Mesothelial cell of epicardium (in vitro differentiated cells): ENCODE data around the gene DNAJB1. TPM values are rescaled to one million over a fixed set of nuclear protein-coding genes. Genes with fewer than 3 reads are reported as not detected.
"Not testable (repeated sequence)": the region's sequence is repeated elsewhere in the genome, so short reads cannot be mapped to it uniquely, and the experiment has no call there.

Source experiments
- DNase-seq, 2 experiments: peaks; one replicate each; pipeline ENCODE4 v3.0.0; 2021; ENCODE audit warnings: low spot score in 2 of 2; ENCODE audit not compliant: unreplicated experiment in 2 of 2
- H3K27ac Mint-ChIP-seq: 2 replicates; pipeline ENCODE4 v1.8.0; 2021; ENCODE audit warnings: mixed read lengths
- H3K27me3 Mint-ChIP-seq: 2 replicates; pipeline ENCODE4 v1.8.0; 2021; ENCODE audit warnings: low read depth, mixed read lengths
- H3K36me3 Mint-ChIP-seq: 2 replicates; pipeline ENCODE4 v1.8.0; 2021; ENCODE audit warnings: mixed read lengths
- H3K4me1 Mint-ChIP-seq: 2 replicates; pipeline ENCODE4 v1.8.0; 2021; ENCODE audit warnings: mixed read lengths
- H3K4me3 Mint-ChIP-seq: 2 replicates; pipeline ENCODE4 v1.8.0; 2021; ENCODE audit warnings: mild to moderate bottlenecking, moderate library complexity, mixed read lengths
- H3K9me3 Mint-ChIP-seq: 2 replicates; pipeline ENCODE4 v1.8.0; 2021; ENCODE audit warnings: mixed read lengths
- total RNA-seq: library from RNA; stranded (reverse); gene quantifications from 3 replicates; pipeline ENCODE4 v1.2.1, GENCODE V29; 2021
- TF ChIP-seq, protein P1 (sequence below): fragments of 200-600 bp; sonication (generic); IDR thresholded peaks from one replicate; pipeline ENCODE4 v1.5.0; 2021; ENCODE audit warnings: antibody characterized with exemption; ENCODE audit not compliant: unreplicated experiment

The DNAJB1 gene
- total RNA-seq, 1 donor from 2014 or later: 106 TPM

DNA sequence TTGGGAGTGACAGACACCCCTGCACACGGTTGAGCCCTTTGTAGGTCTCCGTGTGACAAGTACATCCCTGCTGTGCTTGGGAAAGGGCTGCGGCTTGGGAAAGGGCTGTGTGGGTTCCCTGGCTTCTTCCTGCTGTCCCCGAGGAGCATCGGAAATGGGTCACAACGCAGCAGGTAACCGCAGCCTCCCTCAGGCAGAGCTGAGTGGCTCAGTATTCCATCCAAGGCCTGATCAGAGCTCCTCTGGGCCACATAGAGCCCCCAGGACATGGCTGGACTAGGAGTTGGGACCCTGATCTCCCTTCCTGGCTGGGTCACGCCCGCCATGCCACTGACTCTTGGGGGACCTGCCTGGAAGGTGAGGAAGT lies 27.5 kb upstream of the DNAJB1 start:
- Mint-ChIP-seq H3K4me1 (peaks cover 28% of the 10 kb centered on the region), H3K27me3 (no peaks in the 10 kb centered on the region), H3K4me3 (no peak overlapping the region), H3K9me3 (no peaks in the 10 kb centered on the region), H3K36me3 (peaks cover 6% of the 10 kb centered on the region), H3K27ac (no peak overlapping the region)
- TF ChIP-seq, protein P1, sequence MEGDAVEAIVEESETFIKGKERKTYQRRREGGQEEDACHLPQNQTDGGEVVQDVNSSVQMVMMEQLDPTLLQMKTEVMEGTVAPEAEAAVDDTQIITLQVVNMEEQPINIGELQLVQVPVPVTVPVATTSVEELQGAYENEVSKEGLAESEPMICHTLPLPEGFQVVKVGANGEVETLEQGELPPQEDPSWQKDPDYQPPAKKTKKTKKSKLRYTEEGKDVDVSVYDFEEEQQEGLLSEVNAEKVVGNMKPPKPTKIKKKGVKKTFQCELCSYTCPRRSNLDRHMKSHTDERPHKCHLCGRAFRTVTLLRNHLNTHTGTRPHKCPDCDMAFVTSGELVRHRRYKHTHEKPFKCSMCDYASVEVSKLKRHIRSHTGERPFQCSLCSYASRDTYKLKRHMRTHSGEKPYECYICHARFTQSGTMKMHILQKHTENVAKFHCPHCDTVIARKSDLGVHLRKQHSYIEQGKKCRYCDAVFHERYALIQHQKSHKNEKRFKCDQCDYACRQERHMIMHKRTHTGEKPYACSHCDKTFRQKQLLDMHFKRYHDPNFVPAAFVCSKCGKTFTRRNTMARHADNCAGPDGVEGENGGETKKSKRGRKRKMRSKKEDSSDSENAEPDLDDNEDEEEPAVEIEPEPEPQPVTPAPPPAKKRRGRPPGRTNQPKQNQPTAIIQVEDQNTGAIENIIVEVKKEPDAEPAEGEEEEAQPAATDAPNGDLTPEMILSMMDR: no peak
- no peak for DNase-seq

DNA sequence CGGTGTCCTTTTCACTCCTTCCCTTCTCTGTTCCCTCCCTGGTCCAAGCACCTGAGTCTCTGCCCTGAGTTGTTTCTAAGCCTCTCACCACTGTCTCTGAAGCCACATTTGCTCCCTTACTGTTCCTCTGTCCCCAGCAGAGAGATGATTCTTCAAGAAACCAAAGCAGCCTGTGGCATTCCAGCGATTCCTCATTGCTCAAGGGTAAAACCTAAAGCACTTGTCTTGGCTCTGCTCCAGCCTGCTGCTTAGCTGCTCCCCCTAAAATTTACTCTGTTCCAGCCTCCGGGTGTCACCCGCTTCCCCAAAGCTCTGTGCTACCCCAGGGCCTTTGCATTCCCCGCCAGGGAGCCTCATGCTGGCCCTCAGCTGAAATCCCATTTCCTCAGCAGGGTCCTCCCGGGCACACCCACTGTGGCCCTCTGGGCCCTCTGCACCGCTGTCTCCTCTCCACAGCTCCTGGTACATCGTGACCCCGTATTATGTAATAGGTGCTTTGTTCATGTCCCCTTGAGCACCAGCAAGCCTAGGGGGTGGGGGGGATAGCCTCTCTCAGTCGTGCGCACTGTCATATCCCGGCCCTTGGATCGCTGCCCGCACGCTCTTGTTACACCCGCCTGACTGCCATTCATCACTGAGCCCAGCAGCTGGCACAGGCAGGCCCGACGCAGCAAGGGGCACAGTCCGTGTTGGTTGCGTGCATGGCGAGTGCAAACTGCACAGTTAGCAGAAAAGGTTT lies 26.9 kb upstream of the DNAJB1 start:
- Mint-ChIP-seq H3K9me3 (no peaks in the 10 kb centered on the region), H3K36me3 (peaks cover 5% of the 10 kb centered on the region), H3K4me3 (no peak overlapping the region), H3K4me1 (peaks cover 22% of the 10 kb centered on the region), H3K27ac (peak overlapping the region; percentile 57), H3K27me3 (no peaks in the 10 kb centered on the region)
- no peak for DNase-seq
- TF ChIP-seq, protein P1: no peak

DNA sequence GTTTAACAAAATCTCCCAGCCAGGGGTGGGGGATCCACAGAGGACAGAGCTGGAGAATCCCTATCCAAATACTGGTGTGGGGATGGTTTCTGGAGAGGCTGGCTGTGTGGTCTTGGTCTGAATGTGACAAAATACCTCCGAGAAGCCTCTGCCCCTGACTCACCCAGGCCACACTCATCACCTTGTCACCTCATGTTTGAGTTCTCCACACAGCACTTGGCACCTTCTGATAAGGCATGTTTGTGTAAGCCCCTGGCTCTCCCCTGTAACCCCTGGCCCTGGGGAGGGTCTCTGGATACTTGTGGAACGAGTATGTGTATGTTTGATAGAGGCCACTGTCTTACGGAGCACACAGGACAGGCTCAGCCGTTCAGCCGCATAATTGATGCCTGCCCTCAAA lies 25.9 kb upstream of the DNAJB1 start:
- DNase-seq: no peak
- Mint-ChIP-seq H3K27ac (no peak overlapping the region), H3K27me3 (no peaks in the 10 kb centered on the region), H3K4me3 (no peak overlapping the region), H3K4me1 (peaks cover 19% of the 10 kb centered on the region), H3K9me3 (no peaks in the 10 kb centered on the region), H3K36me3 (peaks cover 2% of the 10 kb centered on the region)
- TF ChIP-seq, protein P1: no peak

DNA sequence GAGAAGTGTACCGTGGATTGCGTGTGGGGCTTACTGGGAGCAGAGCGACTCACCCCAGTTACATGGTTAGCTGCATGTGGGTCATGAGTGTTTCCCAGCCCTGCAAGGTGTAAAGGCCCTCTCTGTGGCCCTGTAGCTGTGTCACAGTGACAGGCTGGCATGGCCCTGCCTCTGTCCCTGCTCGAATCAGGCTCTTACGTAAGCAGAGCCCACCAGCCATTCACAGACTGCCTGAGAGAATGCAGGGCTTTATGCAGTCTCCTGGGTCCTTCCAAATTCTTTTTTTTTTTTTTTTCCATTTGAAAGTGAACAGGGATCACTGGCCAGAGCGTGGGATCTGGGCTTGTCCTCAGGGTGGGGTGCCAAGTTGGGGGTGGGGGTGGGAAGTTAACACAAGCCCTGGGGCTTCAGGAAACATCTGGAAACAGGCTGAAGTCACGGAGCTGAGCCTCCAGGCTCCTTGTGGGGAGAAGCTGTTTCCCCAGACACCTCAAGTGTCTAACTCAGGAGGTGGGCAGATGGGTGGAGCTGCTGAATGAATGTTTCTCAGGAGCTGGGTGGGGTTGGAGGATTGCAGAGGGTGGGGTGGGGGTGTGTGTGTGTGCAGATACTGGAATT lies 24.6 kb upstream of the DNAJB1 start:
- Mint-ChIP-seq H3K36me3 (no peaks in the 10 kb centered on the region), H3K9me3 (no peaks in the 10 kb centered on the region), H3K4me1 (peaks cover 19% of the 10 kb centered on the region), H3K4me3 (no peak overlapping the region), H3K27ac (peak overlapping the region; percentile 59), H3K27me3 (no peaks in the 10 kb centered on the region)
- TF ChIP-seq, protein P1: no peak
- DNase-seq: no peak

DNA sequence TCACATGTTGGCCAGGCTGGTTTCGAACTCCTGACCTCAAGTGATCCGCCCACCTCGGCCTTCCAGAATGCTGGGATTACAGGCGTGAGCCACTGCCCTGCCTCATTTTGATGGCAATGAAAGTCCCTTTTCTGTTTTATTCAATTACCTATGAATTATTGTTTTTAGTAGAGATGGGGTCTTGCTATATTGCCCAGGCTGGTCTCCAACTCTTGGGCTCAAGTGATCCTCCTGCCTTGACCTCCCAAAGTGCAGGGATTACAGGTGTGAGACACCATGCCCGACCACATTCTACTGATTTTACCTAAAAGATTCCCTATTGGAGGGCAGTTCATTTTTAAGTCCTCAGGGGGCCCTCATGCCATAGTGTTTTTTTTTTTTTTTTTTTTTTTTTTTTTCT lies 23.8 kb upstream of the DNAJB1 start:
- not testable (repeated sequence) for H3K9me3 Mint-ChIP-seq, H3K4me3 Mint-ChIP-seq, DNase-seq, H3K27ac Mint-ChIP-seq, H3K27me3 Mint-ChIP-seq, H3K36me3 Mint-ChIP-seq
- peaks cover 24% of the 10 kb centered on the region for H3K4me1 Mint-ChIP-seq

DNA sequence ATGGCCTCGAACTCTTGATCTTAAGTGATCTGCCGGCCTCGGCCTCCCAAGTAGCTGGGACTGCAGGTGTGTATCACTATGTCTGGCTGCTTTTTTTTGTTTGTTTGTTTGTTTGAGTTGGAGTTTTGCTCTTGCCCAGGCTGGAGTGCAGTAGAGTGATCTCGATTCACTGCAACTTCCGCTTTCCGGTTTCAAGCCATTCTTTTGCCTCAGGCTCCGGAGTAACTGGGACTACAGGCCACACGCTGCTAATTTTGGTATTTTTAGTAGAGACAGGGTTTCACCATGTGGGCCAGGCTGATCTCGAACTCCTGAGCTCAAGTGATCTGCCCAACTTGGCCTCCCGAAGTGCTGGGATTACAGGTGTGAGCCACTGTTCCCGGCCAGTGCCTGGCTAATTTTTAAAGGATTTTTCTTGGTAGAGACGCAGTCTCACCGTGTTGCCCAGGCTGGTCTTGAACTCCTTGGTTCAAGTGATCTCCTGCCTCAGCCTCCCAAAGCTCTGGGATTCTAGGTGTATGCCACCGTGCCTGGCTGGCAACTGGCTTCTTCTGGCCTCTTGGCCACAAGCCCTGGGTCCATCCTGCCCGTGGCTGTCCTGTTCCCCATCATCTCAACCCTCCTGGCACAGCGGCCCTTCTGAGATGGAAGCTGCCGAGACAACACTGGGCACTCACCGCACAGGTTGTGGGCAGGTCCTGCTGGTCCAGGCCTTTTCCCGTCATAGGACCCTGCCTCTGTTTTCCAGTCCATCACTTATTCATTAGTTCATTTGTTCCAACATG lies 22.7 kb upstream of the DNAJB1 start:
- TF ChIP-seq, protein P1: no peak
- H3K27ac Mint-ChIP-seq: no peak overlapping the region
- H3K36me3 Mint-ChIP-seq: no peaks in the 10 kb centered on the region
- no peak for DNase-seq
- H3K4me3 Mint-ChIP-seq: no peak overlapping the region
- no peaks in the 10 kb centered on the region for H3K27me3 Mint-ChIP-seq
- no peaks in the 10 kb centered on the region for H3K9me3 Mint-ChIP-seq
- peaks cover 24% of the 10 kb centered on the region for H3K4me1 Mint-ChIP-seq
